Cardiac fibroblast (primary cell): ENCODE data around the gene TIMM22.

Experiments
- DNase-seq, 2 donors: peaks; one replicate each; pipeline versions ENCODE4 v3.0.0 to v3.0.0-alpha.2; 2010; ENCODE audit warnings: low read depth in 2 of 2
- H3K4me3 ChIP-seq, 2 donors: replicated peaks in 1 of 2; 1 replicate in 1 of 2; 2 replicates in 1 of 2; pipeline ENCODE4 v1.5.1; 2011; ENCODE audit warnings: low read depth in 2 of 2, low read length in 2 of 2, mild to moderate bottlenecking in 2 of 2, moderate library complexity in 1 of 2
- TF ChIP-seq, protein P1 (sequence below): IDR thresholded peaks from one replicate; pipeline ENCODE4 v1.5.1; 2011; ENCODE audit warnings: low read depth, mild to moderate bottlenecking, low read length, inconsistent platforms

TIMM22 gene

GRCh38 chr17:1022278-1023024, 25.5 kb downstream of the TIMM22 start:
- no peak overlapping the region for H3K4me3 ChIP-seq
- no peak for DNase-seq
- TF ChIP-seq, protein P1, sequence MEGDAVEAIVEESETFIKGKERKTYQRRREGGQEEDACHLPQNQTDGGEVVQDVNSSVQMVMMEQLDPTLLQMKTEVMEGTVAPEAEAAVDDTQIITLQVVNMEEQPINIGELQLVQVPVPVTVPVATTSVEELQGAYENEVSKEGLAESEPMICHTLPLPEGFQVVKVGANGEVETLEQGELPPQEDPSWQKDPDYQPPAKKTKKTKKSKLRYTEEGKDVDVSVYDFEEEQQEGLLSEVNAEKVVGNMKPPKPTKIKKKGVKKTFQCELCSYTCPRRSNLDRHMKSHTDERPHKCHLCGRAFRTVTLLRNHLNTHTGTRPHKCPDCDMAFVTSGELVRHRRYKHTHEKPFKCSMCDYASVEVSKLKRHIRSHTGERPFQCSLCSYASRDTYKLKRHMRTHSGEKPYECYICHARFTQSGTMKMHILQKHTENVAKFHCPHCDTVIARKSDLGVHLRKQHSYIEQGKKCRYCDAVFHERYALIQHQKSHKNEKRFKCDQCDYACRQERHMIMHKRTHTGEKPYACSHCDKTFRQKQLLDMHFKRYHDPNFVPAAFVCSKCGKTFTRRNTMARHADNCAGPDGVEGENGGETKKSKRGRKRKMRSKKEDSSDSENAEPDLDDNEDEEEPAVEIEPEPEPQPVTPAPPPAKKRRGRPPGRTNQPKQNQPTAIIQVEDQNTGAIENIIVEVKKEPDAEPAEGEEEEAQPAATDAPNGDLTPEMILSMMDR: no peak

DNA sequence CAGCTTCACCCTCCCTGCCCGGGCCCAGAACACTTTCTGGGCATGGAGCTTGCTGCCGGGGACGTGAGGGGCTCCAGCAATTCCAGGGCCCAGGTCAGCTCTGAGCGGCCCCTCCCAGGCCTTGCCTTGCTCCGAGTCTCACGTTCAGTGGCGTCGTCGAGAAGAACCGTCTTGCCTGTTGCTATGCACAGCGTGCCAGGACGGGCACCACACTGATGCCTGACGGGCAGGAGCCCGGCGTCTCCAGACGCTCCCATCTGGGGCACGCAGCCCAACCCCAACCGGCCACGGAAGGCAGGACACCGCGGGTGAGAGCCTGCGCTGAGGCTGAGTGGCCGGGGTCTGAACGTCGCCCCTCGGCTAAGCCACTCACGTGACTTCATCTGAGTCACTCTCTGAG, 27.1 kb downstream of the TIMM22 start:
- DNase-seq: no peak
- no peak overlapping the region for H3K4me3 ChIP-seq
- TF ChIP-seq, protein P1: no peak

- no peak for DNase-seq
- TF ChIP-seq, protein P1: no peak
- no peak overlapping the region for H3K4me3 ChIP-seq
Measured at GRCh38 chr17:1025733-1026598, 29.0 kb downstream of the TIMM22 start.

GRCh38 chr17:1026599-1026975, 29.7 kb downstream of the TIMM22 start:
- H3K4me3 ChIP-seq: no peak overlapping the region
- TF ChIP-seq, protein P1: no peak
- no peak for DNase-seq

- H3K4me3 ChIP-seq: no peak overlapping the region
Measured at GRCh38 chr17:1027044-1027443, 30.1 kb downstream of the TIMM22 start.

DNA sequence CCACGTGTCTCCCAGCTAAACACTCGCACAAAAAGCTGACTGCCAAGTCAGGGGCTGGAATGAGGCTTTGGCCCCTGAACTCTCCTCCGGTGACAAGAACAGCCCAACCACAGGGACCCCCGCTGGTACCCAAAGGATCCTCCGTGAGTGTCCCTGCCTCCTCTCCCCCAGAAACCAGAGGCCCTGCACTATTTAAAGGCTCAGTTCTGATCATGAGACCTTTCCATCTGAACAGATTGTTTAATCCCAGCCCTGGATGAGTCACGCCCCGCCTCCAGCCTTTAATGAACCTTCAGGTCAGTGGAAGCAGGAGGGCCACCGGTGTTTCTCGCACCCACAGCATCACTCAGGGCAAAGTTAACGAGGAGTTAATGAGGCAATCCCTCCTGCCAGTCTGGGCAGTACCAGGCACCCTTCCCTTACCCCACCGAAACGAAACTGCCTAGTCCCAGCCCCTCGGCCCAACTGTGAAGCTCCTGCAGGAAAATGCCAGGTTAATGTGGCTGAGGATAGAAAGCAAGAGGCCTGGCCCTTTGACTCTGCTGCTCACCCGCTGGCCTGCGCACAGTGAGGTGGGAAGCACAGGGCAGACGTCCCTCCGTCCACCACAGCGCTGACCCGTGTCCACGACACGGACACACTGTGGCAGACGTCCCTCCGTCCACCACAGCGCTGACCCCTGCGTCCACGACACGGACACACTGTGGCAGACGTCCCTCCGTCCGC, 32.4 kb downstream of the TIMM22 start:
- peak; percentile 29 to 54 for DNase-seq
- TF ChIP-seq, protein P1: no peak
- no peak overlapping the region for H3K4me3 ChIP-seq

More at GRCh38 chr17:1027044-1027443, 30.1 kb downstream of the TIMM22 start:
- TF ChIP-seq, protein P1: no peak
- no peak for DNase-seq
